ENCODE measurements around the gene POLR1D. TPM values are rescaled to one million over a fixed set of nuclear protein-coding genes. Genes with fewer than 3 reads are reported as not detected.

POLR1D gene
- total RNA-seq, 2 experiments from 2014 or later: 191 to 198 TPM

GRCh38 chr13:27670861-27671260 lies 49.2 kb downstream of the POLR1D start:
- Mint-ChIP-seq H3K27ac (no peak overlapping the region), H3K4me3 (no peak overlapping the region), H3K4me1 (ENCODE audit: low read depth) (no peaks in the 10 kb centered on the region), H3K9me3 (peaks cover 1% of the 10 kb centered on the region), H3K27me3 (no peaks in the 10 kb centered on the region), H3K36me3 (ENCODE audit: low read depth) (peaks cover 6% of the 10 kb centered on the region)
- ChIA-PET POLR2A (no interaction called here), CTCF (no interaction called here)
- ATAC-seq (no peak), DNase-seq (no peak)
- TF ChIP-seq CTCF (IDR thresholded peaks at IDR 0.05): no peak
- intact Hi-C loops (cut with micrococcal nuclease): no loop called here

- Mint-ChIP-seq H3K4me3 (no peak overlapping the region), H3K27me3 (no peaks in the 10 kb centered on the region), H3K4me1 (ENCODE audit: low read depth) (no peaks in the 10 kb centered on the region), H3K36me3 (ENCODE audit: low read depth) (peaks cover under 1% of the 10 kb centered on the region), H3K27ac (no peak overlapping the region), H3K9me3 (peaks cover 1% of the 10 kb centered on the region)
- ATAC-seq: no peak
- intact Hi-C loops (cut with micrococcal nuclease): no loop called here
- DNase-seq: no peak
- no peak for TF ChIP-seq CTCF (IDR thresholded peaks at IDR 0.05)
- CTCF ChIA-PET: no interaction called here
- POLR2A ChIA-PET: no interaction called here
Measured at GRCh38 chr13:27672025-27672424, 50.3 kb downstream of the POLR1D start.

Other genes with a start within 250 kb of the POLR1D start
- gene GTF3A, start 197.3 kb upstream of the POLR1D start, total RNA-seq: 100 to 1,000 TPM; 278 to 282 TPM
- 10 to 100 TPM; 28.0 to 29.6 TPM for gene MTIF3, start 171.3 kb upstream of the POLR1D start, total RNA-seq
- 1 to 10 TPM; 4.5 to 4.6 TPM for gene LNX2, start 1.4 kb upstream of the POLR1D start, total RNA-seq
- gene GSX1, start 170.6 kb downstream of the POLR1D start, total RNA-seq: not detected

Measured in activated CD8-positive, alpha-beta T cell treated with anti-CD3 and anti-CD28 coated beads for 36 hours (primary cell).